NCI-H128 (cell line): ENCODE results near the gene ELAVL2.

Experiments used
- DNase-seq: peaks from one replicate; lab custom pipeline; 2025; ENCODE audit not compliant: unreplicated experiment; lab: John Stamatoyannopoulos, UW

Gene ELAVL2

GRCh38 chr9:23826120-23826629, at the start of gene ELAVL2:
Gene ELAVL2 (minus strand): TSS chr9:23826240. CDS start chr9:23762234, 64,006 bp downstream.
- DNase-seq: peak; percentile 98

DNA sequence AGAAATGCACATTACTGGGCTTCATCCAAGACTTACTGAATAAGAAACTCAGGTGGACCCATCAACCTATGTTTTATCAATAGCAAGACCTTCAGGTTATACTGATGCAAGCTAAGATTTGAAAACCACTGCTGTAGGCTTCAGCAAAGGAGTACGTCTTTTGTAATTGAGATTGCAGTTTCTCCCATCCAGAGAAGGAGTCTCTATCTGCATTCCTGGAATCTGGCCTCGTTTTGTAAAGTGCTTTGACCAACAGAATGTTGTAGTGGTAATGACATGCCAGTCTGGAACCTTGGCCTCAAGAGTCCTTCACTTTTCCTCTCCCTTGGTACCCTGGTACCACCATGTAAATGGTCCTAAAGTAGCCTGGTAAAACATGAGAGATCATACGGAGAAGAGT, 32.2 kb upstream of the ELAVL2 start:
- no peak for DNase-seq

GRCh38 chr9:23855873-23856604, 30.0 kb upstream of the ELAVL2 start:
- DNase-seq: no peak

DNA sequence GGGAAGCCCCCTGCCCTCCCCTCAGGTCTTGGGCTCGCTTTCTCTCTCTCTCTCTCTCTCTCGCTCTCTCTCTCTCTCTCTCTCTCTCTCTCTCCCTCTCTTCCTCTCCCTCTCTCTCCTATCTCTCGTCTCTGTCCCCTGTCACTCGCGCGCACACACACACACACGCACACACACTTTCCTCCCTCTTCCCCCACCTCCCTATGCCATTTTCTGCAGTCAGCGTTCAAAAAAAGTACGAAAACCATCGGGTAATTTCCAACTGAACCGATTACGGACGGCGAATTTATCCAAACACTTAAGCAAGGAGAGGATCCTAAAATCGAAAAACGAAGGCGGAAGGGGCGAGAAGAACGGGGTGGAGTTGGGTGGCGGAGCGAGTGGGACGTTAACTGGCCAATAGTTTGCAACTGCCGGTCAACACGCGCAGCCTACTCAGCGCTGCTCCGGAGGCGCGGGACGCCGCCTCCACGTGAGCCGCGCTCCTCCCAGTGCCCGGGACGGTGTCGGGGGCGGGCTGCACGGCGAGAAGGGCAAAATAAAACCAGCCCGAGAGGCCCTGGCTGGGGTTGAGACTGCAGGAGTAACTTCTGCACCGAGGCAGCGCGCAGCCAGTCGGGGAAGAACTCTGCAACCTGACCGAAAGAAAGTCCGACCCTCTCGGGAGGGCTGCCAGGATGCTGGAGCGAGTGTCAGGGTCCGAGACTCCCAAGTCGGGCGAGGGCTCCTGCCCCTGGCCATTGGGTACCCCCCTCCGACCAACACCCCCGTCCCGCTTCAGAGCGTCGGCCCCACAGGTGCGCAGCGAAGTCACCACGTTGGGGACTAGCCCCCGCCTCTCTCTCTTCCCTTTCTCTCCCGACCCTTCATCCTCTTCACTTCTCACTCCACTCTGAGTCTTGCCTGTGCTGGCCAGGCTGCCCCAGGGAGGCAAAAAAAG, 24.9 kb upstream of the ELAVL2 start:
- DNase-seq: peak; percentile 22

DNA sequence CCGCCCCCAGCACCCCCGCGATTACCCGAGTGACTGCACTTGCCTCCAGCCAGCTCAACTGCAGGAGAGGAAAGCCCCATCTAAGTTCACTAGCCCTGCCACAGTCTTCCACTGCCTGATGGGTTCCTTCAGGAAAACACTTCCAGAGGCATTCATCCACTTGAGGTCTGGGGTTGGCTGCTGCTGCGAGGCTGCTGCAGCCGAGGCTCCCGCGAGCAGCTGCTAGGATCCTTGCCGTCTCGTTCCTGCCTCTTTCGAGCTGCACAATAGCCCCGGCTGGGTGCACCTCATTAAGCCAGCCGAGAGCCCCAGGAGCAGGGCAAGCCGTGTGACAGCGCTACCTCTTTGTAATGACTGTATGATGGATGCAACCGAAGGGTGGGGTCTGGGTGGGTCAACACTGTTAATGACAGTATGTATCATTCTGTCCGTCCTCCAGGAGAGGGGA, 24.2 kb upstream of the ELAVL2 start:
- DNase-seq: peak; percentile 40

DNA sequence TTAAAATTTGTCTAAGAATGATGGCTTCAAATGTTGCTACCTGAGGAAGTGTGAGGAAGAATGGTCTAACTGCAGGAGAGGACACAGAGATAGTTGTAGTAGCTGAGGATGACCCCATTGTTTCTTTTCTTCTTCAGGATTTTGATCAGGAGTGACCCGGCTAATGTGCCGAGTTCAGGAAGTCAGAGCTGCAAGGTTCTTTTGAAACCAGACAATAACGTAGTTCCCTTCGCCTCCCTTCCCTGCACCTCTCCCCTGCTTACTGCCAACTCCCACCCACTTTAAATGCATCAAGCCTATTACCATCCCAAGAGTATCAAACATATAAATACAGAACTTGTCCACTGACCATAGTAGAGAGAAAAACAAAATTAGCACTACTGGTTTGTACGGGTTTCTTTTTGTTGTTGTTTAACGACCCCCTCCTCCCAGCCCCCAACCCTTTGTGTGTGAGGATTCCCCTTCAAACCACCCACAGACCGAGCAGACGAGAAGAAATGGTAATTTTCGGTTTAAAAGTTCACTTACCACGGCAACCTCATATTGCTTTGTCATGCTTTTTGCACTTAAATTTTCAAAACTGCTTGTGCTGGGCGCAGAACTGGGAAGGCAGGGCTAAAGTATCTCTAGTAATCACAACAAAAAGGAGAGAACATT, 23.5 kb upstream of the ELAVL2 start:
- DNase-seq: no peak

- no peak for DNase-seq
Measured at GRCh38 chr9:23842565-23843129, 16.6 kb upstream of the ELAVL2 start.

- DNase-seq: no peak
Measured at GRCh38 chr9:23841304-23841703, 15.3 kb upstream of the ELAVL2 start.

DNA sequence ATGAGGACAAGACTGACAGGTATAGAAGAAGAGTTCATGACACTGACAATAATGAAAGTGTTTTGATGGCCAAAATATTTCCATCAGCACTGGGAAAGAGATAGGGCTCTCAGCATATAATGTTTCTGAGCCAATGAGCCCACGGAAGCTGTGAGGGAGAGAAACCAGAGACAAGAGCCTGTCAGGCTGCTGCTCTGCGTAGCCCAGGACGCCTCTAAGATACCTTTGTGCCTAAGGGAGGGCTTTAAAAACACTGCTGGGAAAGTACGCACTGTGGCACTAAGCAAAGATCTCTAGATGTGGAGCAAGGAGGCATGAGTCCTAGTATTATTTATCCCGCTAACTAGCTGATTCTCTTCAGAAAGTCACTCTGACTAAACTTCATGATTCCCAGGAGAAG, 11.0 kb upstream of the ELAVL2 start:
- DNase-seq: no peak

- no peak for DNase-seq
Measured at GRCh38 chr9:23830929-23831730, 5.1 kb upstream of the ELAVL2 start.

GRCh38 chr9:23830476-23830805, 4.4 kb upstream of the ELAVL2 start:
- no peak for DNase-seq

- no peak for DNase-seq
Measured at GRCh38 chr9:23829580-23830475, 3.8 kb upstream of the ELAVL2 start.

GRCh38 chr9:23825700-23826099, 340 bp downstream of the ELAVL2 start:
- DNase-seq: no peak

- DNase-seq: no peak
Measured at GRCh38 chr9:23824830-23825591, 1.0 kb downstream of the ELAVL2 start.

DNA sequence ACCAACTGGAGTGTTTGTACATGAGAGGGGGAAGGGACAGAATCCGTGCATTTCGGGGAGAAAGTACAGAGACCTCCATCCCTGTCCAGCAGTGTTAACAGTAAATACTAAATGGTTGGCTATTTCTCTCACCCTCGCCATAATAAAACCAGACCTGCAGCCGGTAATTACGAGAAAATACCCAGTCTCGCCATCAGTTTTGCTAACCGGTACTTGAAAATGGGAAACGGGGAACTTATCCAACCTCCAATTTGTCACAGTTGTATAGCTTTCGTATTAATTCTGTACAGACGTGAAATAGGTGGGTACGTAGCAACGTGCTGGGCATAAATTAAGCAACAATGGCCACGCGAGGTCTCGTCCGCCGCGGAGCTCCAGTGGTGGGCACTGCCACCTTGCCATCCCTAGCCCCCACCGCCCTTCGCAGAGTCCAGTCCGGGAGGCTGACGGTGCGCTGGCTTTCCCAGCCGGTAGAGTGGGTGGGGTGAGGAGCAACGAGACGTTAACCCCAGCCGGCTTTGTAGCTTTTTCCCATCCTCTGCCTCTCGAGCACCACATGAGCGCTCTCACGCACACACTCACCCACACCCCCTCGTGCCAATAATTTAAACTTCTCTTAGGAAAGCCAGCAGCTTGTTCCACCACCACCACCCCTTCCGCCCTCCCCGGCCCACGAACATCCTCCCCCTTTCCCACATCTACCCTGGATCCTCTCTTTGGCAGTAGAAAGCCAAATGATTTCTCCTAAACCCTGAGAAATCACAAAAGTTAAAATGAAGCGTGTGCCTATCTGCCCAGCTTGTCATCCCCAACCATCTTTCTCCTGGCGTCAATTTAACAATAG, 1.8 kb downstream of the ELAVL2 start:
- DNase-seq: no peak

GRCh38 chr9:23823269-23823668, 2.8 kb downstream of the ELAVL2 start:
- no peak for DNase-seq

DNA sequence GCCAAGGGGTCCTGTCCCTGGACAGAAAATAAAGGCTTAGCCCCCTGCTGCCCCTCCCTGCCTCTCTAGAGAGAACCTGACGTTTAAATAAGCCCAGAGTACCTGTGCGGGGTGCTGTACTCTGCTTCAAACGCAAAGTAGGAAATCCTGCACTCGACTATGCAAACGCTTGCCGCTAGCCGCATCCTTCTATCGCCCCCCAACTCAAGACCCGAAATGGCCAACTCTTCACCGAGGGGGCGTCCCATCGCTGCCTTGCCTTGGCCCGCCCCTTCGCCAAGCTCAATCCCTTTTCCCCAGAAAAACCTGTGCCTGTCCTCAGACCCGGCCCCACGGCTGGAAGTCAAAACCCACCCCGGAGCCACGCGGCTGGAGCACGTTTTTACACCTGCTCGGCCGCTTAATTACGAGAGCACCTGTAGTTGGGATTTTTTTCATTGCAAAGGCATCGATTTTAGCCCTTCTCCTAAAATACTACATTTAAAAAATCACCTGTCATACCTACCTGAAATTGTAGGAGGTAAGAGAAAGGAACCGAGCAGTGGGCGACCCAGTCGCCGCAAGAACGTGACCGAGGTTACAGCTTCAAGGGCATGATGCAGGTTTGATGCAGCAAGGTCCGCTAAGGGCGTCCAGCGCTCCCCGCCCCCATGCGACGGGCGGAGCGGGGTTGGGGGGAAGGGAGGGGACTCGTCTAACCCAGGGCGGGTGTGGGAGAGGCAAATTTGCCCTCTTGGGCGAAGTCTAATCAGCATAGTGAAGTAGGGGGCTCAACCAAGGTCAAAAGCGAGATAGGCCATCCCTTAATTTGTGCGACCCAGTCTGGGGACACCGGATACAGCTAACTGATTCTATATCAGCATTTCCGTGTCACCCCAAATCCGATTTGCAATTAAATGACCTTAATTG, 3.5 kb downstream of the ELAVL2 start:
- no peak for DNase-seq
